GM19438 (cell line): ENCODE data around the gene CUL9.

ENCODE experiments used
- ATAC-seq: cut with Tn5 transposase; IDR thresholded peaks from one replicate; pipeline ENCODE4 v1.9.1; 2021; ENCODE audit warnings: low read depth; ENCODE audit not compliant: unreplicated experiment

Gene CUL9

GRCh38 chr6:43193929-43194328 is 11.9 kb downstream of the CUL9 start:
- ATAC-seq = no peak

- ATAC-seq = no peak
Measured at GRCh38 chr6:43196337-43196736, 14.3 kb downstream of the CUL9 start.

GRCh38 chr6:43199912-43200311 is 17.9 kb downstream of the CUL9 start:
- no peak for ATAC-seq

GRCh38 chr6:43200541-43200940 is 18.5 kb downstream of the CUL9 start:
- ATAC-seq = no peak

GRCh38 chr6:43202451-43202850 is 20.5 kb downstream of the CUL9 start:
- ATAC-seq = no peak

- ATAC-seq = no peak
Measured at GRCh38 chr6:43203029-43203717, 21.2 kb downstream of the CUL9 start.

GRCh38 chr6:43203718-43204095 is 21.7 kb downstream of the CUL9 start:
- no peak for ATAC-seq

GRCh38 chr6:43204271-43205105 is 22.5 kb downstream of the CUL9 start:
- ATAC-seq = no peak

- no peak for ATAC-seq
Measured at GRCh38 chr6:43205849-43206248, 23.9 kb downstream of the CUL9 start.

- ATAC-seq = no peak
Measured at GRCh38 chr6:43207286-43207685, 25.3 kb downstream of the CUL9 start.

- ATAC-seq = no peak
Measured at GRCh38 chr6:43211955-43212354, 30.0 kb downstream of the CUL9 start.

- no peak for ATAC-seq
Measured at GRCh38 chr6:43213431-43213830, 31.4 kb downstream of the CUL9 start.

GRCh38 chr6:43215066-43215465 is 33.1 kb downstream of the CUL9 start:
- no peak for ATAC-seq

GRCh38 chr6:43216200-43216599 is 34.2 kb downstream of the CUL9 start:
- ATAC-seq = no peak

GRCh38 chr6:43217351-43217750 is 35.4 kb downstream of the CUL9 start:
- ATAC-seq = no peak

GRCh38 chr6:43219119-43219518 is 37.1 kb downstream of the CUL9 start:
- no peak for ATAC-seq

- no peak for ATAC-seq
Measured at GRCh38 chr6:43219814-43220213, 37.8 kb downstream of the CUL9 start.

- no peak for ATAC-seq
Measured at GRCh38 chr6:43220439-43220951, 38.5 kb downstream of the CUL9 start.

GRCh38 chr6:43221046-43221972 is 39.3 kb downstream of the CUL9 start:
- no peak for ATAC-seq

- ATAC-seq = no peak
Measured at GRCh38 chr6:43222418-43223059, 40.5 kb downstream of the CUL9 start.
